Nephron progenitor cell (in vitro differentiated cells): ENCODE results near the gene RNF212.

Experiments used
- DNase-seq: peaks from one replicate; pipeline ENCODE4 v3.0.0; 2021
- H3K27ac Mint-ChIP-seq: 2 replicates; pipeline ENCODE4 v1.8.0; 2021; ENCODE audit warnings: mild to moderate bottlenecking, moderate library complexity, mixed read lengths
- H3K27me3 Mint-ChIP-seq: 2 replicates; pipeline ENCODE4 v1.8.0; 2021; ENCODE audit warnings: mild to moderate bottlenecking, low read depth, mixed read lengths; ENCODE audit not compliant: poor library complexity
- H3K36me3 Mint-ChIP-seq: 2 replicates; pipeline ENCODE4 v1.8.0; 2021; ENCODE audit warnings: low read depth, mixed read lengths
- H3K4me1 Mint-ChIP-seq: 2 replicates; pipeline ENCODE4 v1.8.0; 2021; ENCODE audit warnings: mixed read lengths
- H3K4me3 Mint-ChIP-seq: 2 replicates; pipeline ENCODE4 v1.8.0; 2021; ENCODE audit warnings: mild to moderate bottlenecking, moderate library complexity, mixed read lengths
- H3K9me3 Mint-ChIP-seq: 2 replicates; pipeline ENCODE4 v1.8.0; 2021; ENCODE audit warnings: mild to moderate bottlenecking, moderate library complexity, mixed read lengths
- CTCF ChIP-seq: fragments of 200-600 bp; sonication (generic); IDR thresholded peaks from 2 replicates; pipeline ENCODE4 v1.5.0; 2021; ENCODE audit warnings: antibody characterized with exemption

Gene RNF212, protein sequence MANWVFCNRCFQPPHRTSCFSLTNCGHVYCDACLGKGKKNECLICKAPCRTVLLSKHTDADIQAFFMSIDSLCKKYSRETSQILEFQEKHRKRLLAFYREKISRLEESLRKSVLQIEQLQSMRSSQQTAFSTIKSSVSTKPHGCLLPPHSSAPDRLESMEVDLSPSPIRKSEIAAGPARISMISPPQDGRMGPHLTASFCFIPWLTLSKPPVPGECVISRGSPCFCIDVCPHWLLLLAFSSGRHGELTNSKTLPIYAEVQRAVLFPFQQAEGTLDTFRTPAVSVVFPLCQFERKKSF

GRCh38 chr4:1113311-1114009 lies at the start of gene RNF212:
RNF212 (minus strand) TSS chr4:1113564; CDS start chr4:1113464, 100 bp downstream.
- Mint-ChIP-seq H3K9me3 (peaks cover 9% of the 10 kb centered on the region), H3K27me3 (peaks cover 85% of the 10 kb centered on the region)
- no peak for DNase-seq

GRCh38 chr4:1160351-1160750 lies 47.0 kb upstream of the RNF212 start:
- no peak for TF ChIP-seq CTCF
- no peak overlapping the region for H3K4me3 Mint-ChIP-seq
- H3K36me3 Mint-ChIP-seq, result no peaks in the 10 kb centered on the region
- no peak overlapping the region for H3K27ac Mint-ChIP-seq
- peaks cover 26% of the 10 kb centered on the region for H3K9me3 Mint-ChIP-seq
- H3K4me1 Mint-ChIP-seq, result no peaks in the 10 kb centered on the region
- H3K27me3 Mint-ChIP-seq, result peaks cover 95% of the 10 kb centered on the region
- no peak for DNase-seq

More at GRCh38 chr4:1113311-1114009, at the start of gene RNF212:
- no peak for TF ChIP-seq CTCF
- no peak within 1 kb of the TSS for H3K27ac Mint-ChIP-seq
- no peak within 1 kb of the TSS for H3K4me3 Mint-ChIP-seq
- H3K36me3 Mint-ChIP-seq, result no peaks in the 10 kb centered on the region
- H3K4me1 Mint-ChIP-seq, result peaks cover 5% of the 10 kb centered on the region

- peaks cover 96% of the 10 kb centered on the region for H3K27me3 Mint-ChIP-seq
- H3K36me3 Mint-ChIP-seq, result no peaks in the 10 kb centered on the region
- peaks cover 18% of the 10 kb centered on the region for H3K9me3 Mint-ChIP-seq
- H3K27ac Mint-ChIP-seq, result no peak overlapping the region
- no peak for TF ChIP-seq CTCF
- H3K4me3 Mint-ChIP-seq, result no peak overlapping the region
- no peaks in the 10 kb centered on the region for H3K4me1 Mint-ChIP-seq
- no peak for DNase-seq
Measured at GRCh38 chr4:1156069-1156468, 42.7 kb upstream of the RNF212 start.

DNA sequence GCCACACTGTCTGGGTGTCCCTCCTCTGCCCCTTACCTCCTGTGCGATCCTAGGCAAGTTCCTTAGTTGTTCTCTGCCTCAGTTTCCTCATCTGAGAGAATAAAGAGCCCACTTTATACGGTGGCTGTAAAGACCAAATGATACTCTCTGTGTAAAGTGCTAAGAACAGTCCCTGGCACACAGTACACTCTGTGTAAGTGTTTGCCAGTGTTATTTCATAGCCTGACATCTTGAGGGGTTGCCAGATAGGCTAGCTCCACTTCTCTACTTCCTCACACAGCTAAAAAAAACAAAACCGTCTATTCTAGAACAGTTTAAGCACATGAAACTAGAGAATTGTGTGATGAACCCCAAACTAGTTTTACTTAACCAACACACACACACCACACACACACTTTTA lies 42.0 kb upstream of the RNF212 start:
- DNase-seq, result no peak
- H3K4me1 Mint-ChIP-seq, result no peaks in the 10 kb centered on the region
- H3K4me3 Mint-ChIP-seq, result no peak overlapping the region
- peaks cover 92% of the 10 kb centered on the region for H3K27me3 Mint-ChIP-seq
- peaks cover 18% of the 10 kb centered on the region for H3K9me3 Mint-ChIP-seq
- no peak overlapping the region for H3K27ac Mint-ChIP-seq
- TF ChIP-seq CTCF, result no peak
- H3K36me3 Mint-ChIP-seq, result no peaks in the 10 kb centered on the region

DNA sequence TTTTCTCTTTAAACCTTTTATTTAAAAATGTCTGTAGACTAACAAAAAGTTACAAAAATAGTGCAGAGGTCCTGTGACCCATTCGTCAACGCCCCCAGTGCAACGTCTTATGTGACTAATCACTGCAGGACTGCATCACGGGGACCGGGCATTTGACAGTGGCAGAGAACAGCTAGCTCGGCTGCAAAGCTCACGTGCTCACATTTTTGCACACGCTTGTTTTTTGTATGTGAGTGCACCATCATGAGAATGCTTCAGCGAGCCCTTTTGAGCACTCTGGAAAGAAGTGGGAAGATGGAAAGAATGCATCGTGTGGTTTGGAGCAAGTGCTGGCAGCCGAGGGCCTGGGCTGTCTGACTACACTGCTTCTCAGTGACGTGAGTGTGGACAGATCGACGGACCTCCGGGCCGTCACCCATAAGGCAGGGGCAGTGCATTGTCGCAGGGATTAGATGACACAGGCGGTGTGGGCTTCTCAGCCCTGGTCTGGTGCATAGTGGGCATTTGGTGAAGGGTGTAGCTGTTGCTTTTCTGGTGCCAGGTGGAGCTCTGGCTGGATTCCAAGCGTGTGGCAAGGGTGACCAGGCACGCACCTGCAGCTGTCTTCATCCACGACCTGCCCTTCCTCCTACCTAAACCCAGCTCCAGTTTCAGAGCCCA lies 41.3 kb upstream of the RNF212 start:
- Mint-ChIP-seq H3K27me3 (peaks cover 89% of the 10 kb centered on the region), H3K4me3 (no peak overlapping the region), H3K4me1 (no peaks in the 10 kb centered on the region), H3K9me3 (peaks cover 18% of the 10 kb centered on the region), H3K27ac (no peak overlapping the region), H3K36me3 (no peaks in the 10 kb centered on the region)
- TF ChIP-seq CTCF, result no peak
- DNase-seq, result no peak
